ENCODE results near the gene KCNQ4.

The KCNQ4 gene

DNA sequence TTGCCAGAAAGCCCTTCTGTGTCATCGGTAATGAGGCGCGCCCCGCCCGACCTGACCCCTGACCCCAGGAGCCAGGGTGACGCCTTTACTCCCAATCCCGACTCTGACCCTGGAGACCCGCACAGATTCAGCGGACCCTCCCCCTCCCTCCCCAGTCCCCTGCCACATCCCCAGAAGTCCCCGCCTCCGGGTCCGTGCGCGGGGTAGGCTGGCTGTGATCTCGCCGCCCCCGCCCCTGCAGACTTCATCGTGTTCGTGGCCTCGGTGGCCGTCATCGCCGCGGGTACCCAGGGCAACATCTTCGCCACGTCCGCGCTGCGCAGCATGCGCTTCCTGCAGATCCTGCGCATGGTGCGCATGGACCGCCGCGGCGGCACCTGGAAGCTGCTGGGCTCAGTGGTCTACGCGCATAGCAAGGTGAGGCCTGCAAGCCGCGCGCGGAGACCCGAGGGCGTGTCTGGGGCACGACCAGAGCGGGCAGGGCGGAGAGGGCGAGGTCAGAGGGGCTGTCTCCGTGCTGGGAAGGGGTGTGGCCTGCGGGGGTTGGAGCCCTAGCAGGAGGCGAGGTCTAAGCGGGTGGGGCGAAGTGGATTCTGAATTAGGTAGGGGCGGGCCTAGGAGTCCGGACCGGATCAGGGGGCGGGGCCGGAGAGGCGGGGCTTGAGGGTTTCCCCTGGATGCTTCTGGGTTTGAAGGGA is 34.8 kb downstream of the KCNQ4 start:
- peak; percentile 87 for DNase-seq (ENCODE audit: low read depth, low spot score)

GRCh38 chr1:40819101-40819500 is 35.5 kb downstream of the KCNQ4 start:
- no peak for DNase-seq (ENCODE audit: low read depth, low spot score)

- peak; percentile 71 for DNase-seq (ENCODE audit: low read depth, low spot score)
Measured at GRCh38 chr1:40820251-40820797, 36.7 kb downstream of the KCNQ4 start.

- DNase-seq (ENCODE audit: low read depth, low spot score) = no peak
Measured at GRCh38 chr1:40820911-40821693, 37.5 kb downstream of the KCNQ4 start.

DNA sequence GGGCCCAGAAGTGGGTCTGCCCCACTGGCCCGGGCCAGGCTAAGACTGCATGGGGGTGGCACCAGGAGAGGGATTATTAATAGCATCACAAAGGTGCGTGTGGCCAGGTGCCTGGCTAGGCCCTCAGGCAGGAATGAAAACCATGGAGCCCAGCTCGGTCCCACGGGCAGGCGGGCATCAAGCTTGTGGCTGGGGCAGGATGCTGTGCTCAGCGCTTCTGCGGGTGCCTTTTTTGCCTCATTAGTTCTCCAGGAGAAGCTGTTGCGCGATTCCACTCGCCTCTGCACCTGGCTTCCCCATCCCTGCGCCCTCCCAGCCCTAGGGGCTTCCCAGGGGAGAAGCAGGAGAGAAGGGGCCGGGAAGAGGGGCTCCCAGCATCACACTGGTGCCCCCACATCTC is 39.3 kb downstream of the KCNQ4 start:
- DNase-seq (ENCODE audit: low read depth, low spot score) = no peak

- DNase-seq (ENCODE audit: low read depth, low spot score) = no peak
Measured at GRCh38 chr1:40823345-40823744, 39.8 kb downstream of the KCNQ4 start.

- DNase-seq (ENCODE audit: low read depth, low spot score) = no peak
Measured at GRCh38 chr1:40823983-40824382, 40.4 kb downstream of the KCNQ4 start.

DNA sequence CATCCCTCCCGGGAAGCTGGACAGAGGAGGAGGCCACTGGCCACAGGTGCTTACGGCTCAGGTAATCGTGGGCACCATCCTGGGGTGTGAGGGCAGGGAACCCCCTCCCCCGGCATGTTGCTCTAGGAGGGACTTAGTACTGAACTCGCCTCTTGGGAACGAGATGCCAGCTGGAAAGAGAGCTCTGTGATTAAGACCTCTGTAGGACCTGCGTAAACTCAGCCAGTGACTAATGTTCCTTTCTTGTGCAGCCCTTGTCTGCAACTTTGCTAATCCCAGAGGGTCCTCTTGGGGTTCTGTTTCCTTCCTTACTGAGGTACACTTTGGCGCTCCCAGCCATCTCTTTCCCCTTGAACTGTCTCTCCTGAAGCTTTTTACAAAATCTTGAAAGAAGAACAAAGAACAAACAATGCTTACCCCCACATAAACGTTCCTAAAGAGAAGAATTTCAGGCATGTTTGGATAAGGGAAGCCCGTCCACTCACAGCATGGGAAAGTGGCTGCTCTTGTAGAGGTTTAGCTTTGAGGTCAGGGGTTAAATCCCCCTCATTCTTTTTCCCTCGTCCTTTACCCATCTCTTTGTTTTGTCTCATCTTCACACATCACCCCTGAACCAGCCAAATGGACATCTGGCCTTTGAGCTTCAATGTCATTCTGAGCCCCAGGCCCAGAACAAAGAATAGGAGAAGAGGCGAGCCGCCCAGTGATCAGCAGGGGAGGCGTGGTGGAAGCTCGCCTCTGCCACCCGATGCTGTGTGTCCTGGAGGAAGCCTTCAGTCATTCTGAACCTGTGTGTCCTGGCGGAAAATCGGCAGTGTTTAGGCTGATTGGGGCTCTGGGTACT is 41.2 kb downstream of the KCNQ4 start:
- peak; percentile 69 for DNase-seq (ENCODE audit: low read depth, low spot score)

DNA sequence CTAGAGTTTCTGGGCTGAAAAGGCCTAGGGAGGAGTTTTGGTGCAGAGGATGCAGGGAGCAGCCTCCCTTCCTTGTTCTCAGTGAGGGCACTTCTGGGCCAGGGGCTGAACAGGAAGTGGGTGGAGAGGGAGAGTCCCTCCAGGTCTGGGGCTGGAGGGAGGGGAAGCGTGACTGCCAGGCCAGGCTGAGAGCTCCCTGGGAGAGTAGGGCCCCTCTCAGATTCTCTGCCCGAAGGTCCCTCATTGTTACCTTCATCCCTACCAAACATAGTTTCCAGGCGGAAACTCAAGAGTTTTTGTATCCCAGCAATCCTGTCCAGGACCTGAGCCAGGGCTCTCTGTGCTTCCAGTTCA is 41.8 kb downstream of the KCNQ4 start:
- DNase-seq (ENCODE audit: low read depth, low spot score) = peak; percentile 67

DNA sequence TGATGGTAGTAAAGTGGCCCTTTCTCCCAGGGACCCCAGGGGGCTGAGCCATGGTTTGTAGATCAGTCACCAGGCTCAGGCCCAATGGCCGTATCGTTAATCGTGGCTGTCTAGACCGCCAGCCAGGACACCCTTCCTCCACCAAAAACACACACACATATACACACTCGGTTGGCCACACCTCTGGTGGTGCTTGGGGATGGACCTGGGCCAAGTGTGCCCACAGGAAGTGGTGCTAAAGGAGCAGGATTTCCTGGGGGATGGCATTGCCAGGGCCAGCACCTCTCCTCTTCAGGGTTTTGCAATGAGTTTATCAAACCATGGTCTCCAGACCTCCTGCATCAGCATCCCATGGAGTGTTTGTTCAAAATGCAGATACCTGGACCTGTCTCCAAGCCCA is 42.4 kb downstream of the KCNQ4 start:
- no peak for DNase-seq (ENCODE audit: low read depth, low spot score)

DNA sequence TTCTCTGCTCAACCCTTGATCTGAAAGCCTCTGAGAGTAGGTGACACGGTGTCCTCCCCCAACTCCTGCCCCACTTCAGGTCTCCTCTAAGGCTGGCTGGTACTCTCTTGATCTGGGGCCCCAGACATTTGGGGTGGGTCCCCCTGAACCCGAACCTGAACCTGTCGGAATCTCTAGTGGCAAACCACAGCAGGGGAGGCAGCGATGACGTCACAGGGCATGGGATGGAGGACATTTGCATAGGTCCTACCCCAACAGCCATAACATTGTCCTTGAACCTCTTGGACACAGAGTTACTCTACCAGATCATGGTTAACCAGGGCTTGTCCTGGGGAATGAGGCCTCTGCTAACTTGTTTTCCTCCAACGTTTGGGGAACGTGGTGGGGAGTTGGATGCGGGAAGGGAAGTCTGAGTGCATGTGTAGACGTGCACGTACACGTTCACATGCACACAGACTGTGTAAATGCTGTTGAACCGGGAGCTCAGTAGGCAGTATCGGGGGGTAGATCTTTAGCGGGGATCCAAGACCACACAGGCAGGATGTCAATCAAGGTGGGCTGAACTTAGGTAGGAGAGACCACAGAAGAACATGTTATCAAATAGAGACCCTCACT is 46.2 kb downstream of the KCNQ4 start:
- no peak for DNase-seq (ENCODE audit: low read depth, low spot score)

DNA sequence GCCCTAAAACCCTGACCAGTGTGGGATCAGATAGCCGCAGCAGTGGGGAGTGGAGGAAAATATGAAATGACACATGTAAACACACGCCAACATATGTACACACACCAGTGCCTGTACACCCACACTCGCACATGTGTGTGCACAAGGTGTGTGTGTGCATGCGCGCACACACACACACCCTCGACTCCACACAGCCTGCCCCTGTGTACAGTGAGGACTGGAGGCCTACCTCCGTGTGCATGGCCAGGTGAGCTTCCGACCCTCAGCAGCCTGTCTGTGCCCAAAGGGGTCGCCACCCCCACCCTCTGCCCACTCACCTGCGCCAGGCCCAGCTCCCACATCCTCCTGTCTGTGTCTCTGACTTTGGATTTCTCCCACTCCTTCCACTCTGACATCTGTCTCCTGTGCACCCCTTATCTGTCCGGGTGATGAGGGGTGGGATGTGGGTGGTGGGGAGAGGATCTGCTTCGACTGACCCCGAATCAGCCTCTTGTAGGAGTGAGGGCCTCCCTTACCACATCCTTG is 46.9 kb downstream of the KCNQ4 start:
- no peak for DNase-seq (ENCODE audit: low read depth, low spot score)

GRCh38 chr1:40831001-40831732 is 47.6 kb downstream of the KCNQ4 start:
- no peak for DNase-seq (ENCODE audit: low read depth, low spot score)

GRCh38 chr1:40833979-40834378 is 50.4 kb downstream of the KCNQ4 start:
- no peak for DNase-seq (ENCODE audit: low read depth, low spot score)

GRCh38 chr1:40834968-40835545 is 51.5 kb downstream of the KCNQ4 start:
- no peak for DNase-seq (ENCODE audit: low read depth, low spot score)

DNA sequence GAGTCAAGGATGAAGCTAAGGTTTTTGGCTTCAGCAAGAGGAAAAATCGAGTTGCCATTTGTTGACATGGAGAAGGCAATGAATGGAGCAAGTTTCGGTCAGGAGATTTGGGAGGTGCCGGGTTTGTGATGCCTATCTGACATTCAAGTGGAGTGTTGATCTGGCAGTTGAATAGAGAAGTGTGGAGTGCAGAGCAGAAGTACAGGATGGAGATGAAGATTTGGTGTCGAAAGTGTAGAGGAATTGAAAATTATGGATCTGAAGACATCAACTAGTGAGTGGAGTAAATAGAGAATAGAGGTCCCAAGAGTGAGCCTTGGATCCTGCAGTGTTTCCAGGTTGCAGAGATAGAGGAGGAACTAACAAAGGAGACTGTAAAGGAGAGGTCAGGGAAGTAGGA is 52.7 kb downstream of the KCNQ4 start:
- no peak for DNase-seq (ENCODE audit: low read depth, low spot score)

DNA sequence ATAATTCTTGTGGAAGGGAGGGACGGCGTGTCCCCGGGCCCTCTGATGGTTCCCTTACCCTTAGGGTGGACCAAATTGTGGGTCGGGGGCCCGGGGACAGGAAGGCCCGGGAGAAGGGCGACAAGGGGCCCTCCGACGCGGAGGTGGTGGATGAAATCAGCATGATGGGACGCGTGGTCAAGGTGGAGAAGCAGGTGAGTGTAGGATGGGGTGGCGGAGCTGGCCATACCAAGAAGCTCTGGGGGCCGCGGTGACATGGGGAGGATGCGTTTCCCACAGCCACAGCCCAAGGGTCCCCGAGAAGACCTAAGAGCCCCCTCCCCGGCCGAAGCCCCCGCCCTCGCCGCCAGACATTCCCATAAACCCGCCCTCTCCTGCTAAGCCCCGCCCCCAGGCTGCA is 54.0 kb downstream of the KCNQ4 start:
- no peak for DNase-seq (ENCODE audit: low read depth, low spot score)

- DNase-seq (ENCODE audit: low read depth, low spot score) = peak; percentile 45
Measured at GRCh38 chr1:40838045-40838979, 54.7 kb downstream of the KCNQ4 start.
